ENCODE measurements around the gene HS6ST2.

The HS6ST2 gene

GRCh38 chrX:132815643-132816042 lies 142.8 kb downstream of the HS6ST2 start:
- H4K8ac ChIP-seq (ENCODE audit: low read depth, low read length) = no peak overlapping the region
- no peak overlapping the region for H2BK120ac ChIP-seq (ENCODE audit: low read depth, low read length)
- H3K14ac ChIP-seq (ENCODE audit: low read length) = no peak overlapping the region
- no peak overlapping the region for H3K9ac ChIP-seq (ENCODE audit: low read depth, low read length, poor library complexity)
- H3K9me3 ChIP-seq (replicated peaks in 1 of 2; ENCODE audit: control insufficient read depth in 2 of 2, insufficient read depth in 1 of 2, low read depth in 1 of 2, low read length in 2 of 2) = no peaks in the 10 kb centered on the region
- H2AK5ac ChIP-seq (ENCODE audit: low read depth, low read length) = no peak overlapping the region
- H3K36me3 ChIP-seq (replicated peaks in 1 of 2; ENCODE audit: control insufficient read depth in 2 of 2, insufficient read depth in 2 of 2, low read length in 2 of 2) = no peaks in the 10 kb centered on the region
- H3K4me1 ChIP-seq (ENCODE audit: control insufficient read depth in 2 of 2, insufficient read depth in 1 of 2, low read depth in 1 of 2, low read length in 2 of 2) = peaks cover 6 to 18% of the 10 kb centered on the region in 2 donors
- no peak overlapping the region for H2BK15ac ChIP-seq (ENCODE audit: low read length)
- no peak overlapping the region for H3K4me3 ChIP-seq (ENCODE audit: low read length in 2 of 2)
- no peaks in the 10 kb centered on the region for H3K79me1 ChIP-seq (ENCODE audit: low read depth, low read length)
- no peak overlapping the region for H2BK12ac ChIP-seq (ENCODE audit: low read length)
- H3K4ac ChIP-seq (ENCODE audit: low read length) = no peak overlapping the region
- DNase-seq (ENCODE audit: low spot score) = no peak
- H3K27me3 ChIP-seq (ENCODE audit: control insufficient read depth in 3 of 3, insufficient read depth in 3 of 3, low read depth in 1 of 3, low read length in 3 of 3) = no peaks in the 10 kb centered on the region
- no peak overlapping the region for H3K4me2 ChIP-seq (ENCODE audit: insufficient read depth, low read length, poor library complexity, severe bottlenecking)
- no peak overlapping the region for H3K18ac ChIP-seq (ENCODE audit: low read length)
- no CpG with 5 or more reads among the region's 2 CpGs for WGBS, 2 donors (ENCODE audit: extremely low coverage in 2 of 2, insufficient read length in 2 of 2, insufficient replicate concordance in 1 of 2)
- no peak overlapping the region for H2BK5ac ChIP-seq (ENCODE audit: low read length)
- no peak overlapping the region for H4K91ac ChIP-seq (ENCODE audit: low read depth, low read length, poor library complexity)
- H3K23ac ChIP-seq (ENCODE audit: low read depth, low read length, poor library complexity) = no peak overlapping the region
- no peak overlapping the region for H2AFZ ChIP-seq (ENCODE audit: low read length)
- no peak overlapping the region for H3K27ac ChIP-seq (replicated peaks; ENCODE audit: low read length)

DNA sequence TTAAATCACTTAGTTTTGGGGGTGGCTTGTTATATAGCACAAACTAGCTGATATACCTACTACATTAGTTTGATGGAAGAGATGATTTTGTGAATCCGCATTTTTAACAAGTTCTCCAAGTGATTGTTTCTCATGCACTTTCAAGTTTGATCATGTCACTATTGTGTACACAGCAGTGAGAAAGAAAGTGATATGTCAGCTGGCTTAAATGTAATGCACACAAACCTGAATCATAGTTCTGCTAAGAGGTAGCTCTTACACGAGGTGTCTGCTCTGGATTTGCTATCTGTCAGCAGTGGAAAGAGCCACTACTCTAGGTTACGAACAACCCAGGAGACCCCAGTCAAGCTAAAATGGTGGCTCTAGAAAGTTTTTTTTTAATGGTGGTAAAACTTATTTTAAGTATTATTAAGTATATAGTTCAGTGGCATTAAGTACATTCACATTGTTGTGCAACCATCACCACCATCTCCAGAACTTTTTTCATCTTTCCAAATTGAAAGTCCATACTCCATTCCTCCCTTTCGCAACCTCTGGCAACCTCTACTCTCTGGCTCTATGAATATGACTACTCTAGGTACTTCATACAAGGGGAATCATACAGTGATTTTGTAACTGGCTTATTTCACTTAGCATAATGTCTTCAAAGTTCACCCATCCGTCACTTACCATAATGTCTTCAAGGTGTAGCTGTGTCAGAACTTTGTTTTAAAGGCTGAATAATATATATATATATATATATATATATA lies 147.3 kb downstream of the HS6ST2 start:
- H2BK15ac ChIP-seq (ENCODE audit: low read length) = no peak overlapping the region
- no CpG with 5 or more reads among the region's 5 CpGs for WGBS, 2 donors (ENCODE audit: extremely low coverage in 2 of 2, insufficient read length in 2 of 2, insufficient replicate concordance in 1 of 2)
- H3K79me1 ChIP-seq (ENCODE audit: low read depth, low read length) = no peaks in the 10 kb centered on the region

GRCh38 chrX:132810488-132810887 lies 147.9 kb downstream of the HS6ST2 start:
- H3K14ac ChIP-seq (ENCODE audit: low read length) = no peak overlapping the region
- H3K4ac ChIP-seq (ENCODE audit: low read length) = no peak overlapping the region
- H3K27me3 ChIP-seq (ENCODE audit: control insufficient read depth in 3 of 3, insufficient read depth in 3 of 3, low read depth in 1 of 3, low read length in 3 of 3) = peaks cover 0 to 3% (median 0%) of the 10 kb centered on the region in 3 experiments
- H2AK5ac ChIP-seq (ENCODE audit: low read depth, low read length) = no peak overlapping the region
- H2BK15ac ChIP-seq (ENCODE audit: low read length) = no peak overlapping the region
- H3K4me3 ChIP-seq (ENCODE audit: low read length in 2 of 2) = no peak overlapping the region
- no peak overlapping the region for H2AFZ ChIP-seq (ENCODE audit: low read length)
- H2BK120ac ChIP-seq (ENCODE audit: low read depth, low read length) = no peak overlapping the region
- H3K27ac ChIP-seq (replicated peaks; ENCODE audit: low read length) = no peak overlapping the region
- H3K23ac ChIP-seq (ENCODE audit: low read depth, low read length, poor library complexity) = no peak overlapping the region
- no peak overlapping the region for H4K91ac ChIP-seq (ENCODE audit: low read depth, low read length, poor library complexity)
- no peaks in the 10 kb centered on the region for H3K9me3 ChIP-seq (replicated peaks in 1 of 2; ENCODE audit: control insufficient read depth in 2 of 2, insufficient read depth in 1 of 2, low read depth in 1 of 2, low read length in 2 of 2)
- WGBS, 2 donors (ENCODE audit: extremely low coverage in 2 of 2, insufficient read length in 2 of 2, insufficient replicate concordance in 1 of 2) = no CpG with 5 or more reads among the region's 3 CpGs
- DNase-seq (ENCODE audit: low spot score) = no peak
- H2BK5ac ChIP-seq (ENCODE audit: low read length) = no peak overlapping the region
- H3K9ac ChIP-seq (ENCODE audit: low read depth, low read length, poor library complexity) = no peak overlapping the region
- H3K18ac ChIP-seq (ENCODE audit: low read length) = no peak overlapping the region
- H3K36me3 ChIP-seq (replicated peaks in 1 of 2; ENCODE audit: control insufficient read depth in 2 of 2, insufficient read depth in 2 of 2, low read length in 2 of 2) = no peaks in the 10 kb centered on the region
- H4K8ac ChIP-seq (ENCODE audit: low read depth, low read length) = no peak overlapping the region
- H3K4me1 ChIP-seq (ENCODE audit: control insufficient read depth in 2 of 2, insufficient read depth in 1 of 2, low read depth in 1 of 2, low read length in 2 of 2) = no peaks in the 10 kb centered on the region
- H2BK12ac ChIP-seq (ENCODE audit: low read length) = no peak overlapping the region
- H3K4me2 ChIP-seq (ENCODE audit: insufficient read depth, low read length, poor library complexity, severe bottlenecking) = no peak overlapping the region
- no peaks in the 10 kb centered on the region for H3K79me1 ChIP-seq (ENCODE audit: low read depth, low read length)

More for the DNA sequence above, 147.3 kb downstream of the HS6ST2 start:
- no peak overlapping the region for H3K4me2 ChIP-seq (ENCODE audit: insufficient read depth, low read length, poor library complexity, severe bottlenecking)
- no peak overlapping the region for H3K27ac ChIP-seq (replicated peaks; ENCODE audit: low read length)
- no peaks in the 10 kb centered on the region for H3K4me1 ChIP-seq (ENCODE audit: control insufficient read depth in 2 of 2, insufficient read depth in 1 of 2, low read depth in 1 of 2, low read length in 2 of 2)
- no peak overlapping the region for H3K4me3 ChIP-seq (ENCODE audit: low read length in 2 of 2)
- H3K14ac ChIP-seq (ENCODE audit: low read length) = no peak overlapping the region
- no peak overlapping the region for H2AK5ac ChIP-seq (ENCODE audit: low read depth, low read length)
- no peak overlapping the region for H2BK12ac ChIP-seq (ENCODE audit: low read length)
- H2AFZ ChIP-seq (ENCODE audit: low read length) = no peak overlapping the region
- no peaks in the 10 kb centered on the region for H3K9me3 ChIP-seq (replicated peaks in 1 of 2; ENCODE audit: control insufficient read depth in 2 of 2, insufficient read depth in 1 of 2, low read depth in 1 of 2, low read length in 2 of 2)
- no peak overlapping the region for H3K4ac ChIP-seq (ENCODE audit: low read length)
- H3K23ac ChIP-seq (ENCODE audit: low read depth, low read length, poor library complexity) = no peak overlapping the region
- no peaks in the 10 kb centered on the region for H3K36me3 ChIP-seq (replicated peaks in 1 of 2; ENCODE audit: control insufficient read depth in 2 of 2, insufficient read depth in 2 of 2, low read length in 2 of 2)
- H4K91ac ChIP-seq (ENCODE audit: low read depth, low read length, poor library complexity) = no peak overlapping the region
- no peak overlapping the region for H2BK120ac ChIP-seq (ENCODE audit: low read depth, low read length)
- H3K27me3 ChIP-seq (ENCODE audit: control insufficient read depth in 3 of 3, insufficient read depth in 3 of 3, low read depth in 1 of 3, low read length in 3 of 3) = peaks cover 0 to 3% (median 0%) of the 10 kb centered on the region in 3 experiments
- H3K9ac ChIP-seq (ENCODE audit: low read depth, low read length, poor library complexity) = no peak overlapping the region
- H2BK5ac ChIP-seq (ENCODE audit: low read length) = no peak overlapping the region
- DNase-seq (ENCODE audit: low spot score) = no peak
- H4K8ac ChIP-seq (ENCODE audit: low read depth, low read length) = no peak overlapping the region
- H3K18ac ChIP-seq (ENCODE audit: low read length) = no peak overlapping the region

- Histone ChIP-seq H3K4ac (ENCODE audit: low read length) (no peak overlapping the region), H2BK5ac (ENCODE audit: low read length) (no peak overlapping the region), H3K4me1 (ENCODE audit: control insufficient read depth in 2 of 2, insufficient read depth in 1 of 2, low read depth in 1 of 2, low read length in 2 of 2) (no peaks in the 10 kb centered on the region), H2BK15ac (ENCODE audit: low read length) (no peak overlapping the region), H3K23ac (ENCODE audit: low read depth, low read length, poor library complexity) (no peak overlapping the region), H2AK5ac (ENCODE audit: low read depth, low read length) (no peak overlapping the region), H3K36me3 (replicated peaks in 1 of 2; ENCODE audit: control insufficient read depth in 2 of 2, insufficient read depth in 2 of 2, low read length in 2 of 2) (no peaks in the 10 kb centered on the region), H2BK120ac (ENCODE audit: low read depth, low read length) (no peak overlapping the region), H3K4me2 (ENCODE audit: insufficient read depth, low read length, poor library complexity, severe bottlenecking) (no peak overlapping the region), H3K18ac (ENCODE audit: low read length) (no peak overlapping the region), H4K91ac (ENCODE audit: low read depth, low read length, poor library complexity) (no peak overlapping the region), H3K4me3 (ENCODE audit: low read length in 2 of 2) (no peak overlapping the region), H2AFZ (ENCODE audit: low read length) (no peak overlapping the region), H4K8ac (ENCODE audit: low read depth, low read length) (no peak overlapping the region), H3K14ac (ENCODE audit: low read length) (no peak overlapping the region), H3K27ac (replicated peaks; ENCODE audit: low read length) (no peak overlapping the region), H3K79me1 (ENCODE audit: low read depth, low read length) (no peaks in the 10 kb centered on the region), H3K27me3 (ENCODE audit: control insufficient read depth in 3 of 3, insufficient read depth in 3 of 3, low read depth in 1 of 3, low read length in 3 of 3) (peaks cover 0 to 3% (median 0%) of the 10 kb centered on the region in 3 experiments), H2BK12ac (ENCODE audit: low read length) (no peak overlapping the region), H3K9ac (ENCODE audit: low read depth, low read length, poor library complexity) (no peak overlapping the region), H3K9me3 (replicated peaks in 1 of 2; ENCODE audit: control insufficient read depth in 2 of 2, insufficient read depth in 1 of 2, low read depth in 1 of 2, low read length in 2 of 2) (no peaks in the 10 kb centered on the region)
- DNase-seq (ENCODE audit: low spot score) = no peak
- WGBS, 2 donors (ENCODE audit: extremely low coverage in 2 of 2, insufficient read length in 2 of 2, insufficient replicate concordance in 1 of 2) = no CpG with 5 or more reads among the region's 2 CpGs
Observed at GRCh38 chrX:132809581-132809980, 148.8 kb downstream of the HS6ST2 start.

All from neuronal stem cell (in vitro differentiated cells).